Upper lobe of right lung (tissue), 1 donor: ENCODE results near the gene ANTXR2. TPM values are rescaled to one million over a fixed set of nuclear protein-coding genes. Genes with fewer than 3 reads are reported as not detected.

ENCODE experiments used
- ATAC-seq: fragments of 200-7000 bp; cut with Tn5 transposase; one replicate; pipeline ENCODE4 v1.9.1; 2020; ENCODE audit warnings: mild to moderate bottlenecking, moderate library complexity
- DNase-seq: peaks from one replicate; pipeline ENCODE4 v3.0.0-alpha.2; 2020
- H3K27ac ChIP-seq: fragments of 200-600 bp; one replicate; pipeline ENCODE4 v1.8.0; 2022
- H3K27me3 ChIP-seq: fragments of 200-600 bp; one replicate; pipeline ENCODE4 v1.8.0; 2022; ENCODE audit warnings: mild to moderate bottlenecking
- H3K36me3 ChIP-seq: fragments of 200-600 bp; one replicate; pipeline ENCODE4 v1.8.0; 2022
- H3K4me1 ChIP-seq: fragments of 200-600 bp; one replicate; pipeline ENCODE4 v1.8.0; 2022
- H3K4me3 ChIP-seq: fragments of 200-600 bp; one replicate; pipeline ENCODE4 v1.8.0; 2022; ENCODE audit warnings: mild to moderate bottlenecking
- H3K9me3 ChIP-seq: fragments of 200-600 bp; one replicate; pipeline ENCODE4 v1.8.0; 2022
- intact Hi-C: fragments of 100-400 bp; cut with DNase I; formaldehyde crosslinking; loops from one replicate; pipeline ENCODE4 v1.11.0; 2022
- total RNA-seq: library from RNA; stranded (reverse); fragmentation: NEBNext Ultra II Directional; extraction: Animal tissue kit (Norgen Biotek cat#: 25700); gene quantifications from one replicate; pipeline ENCODE4 v1.2.1, GENCODE V29; 2021
- TF ChIP-seq, protein P1 (sequence below): fragments of 200-600 bp; IDR thresholded peaks from one replicate; pipeline ENCODE4 v1.8.0; 2022; ENCODE audit warnings: antibody characterized with exemption
- donor health status: DM: no; HTN: yes; CAD: no; lungs with severe emphysema.

ANTXR2 gene
- total RNA-seq, 1 donor from 2014 or later: 67.4 TPM

DNA sequence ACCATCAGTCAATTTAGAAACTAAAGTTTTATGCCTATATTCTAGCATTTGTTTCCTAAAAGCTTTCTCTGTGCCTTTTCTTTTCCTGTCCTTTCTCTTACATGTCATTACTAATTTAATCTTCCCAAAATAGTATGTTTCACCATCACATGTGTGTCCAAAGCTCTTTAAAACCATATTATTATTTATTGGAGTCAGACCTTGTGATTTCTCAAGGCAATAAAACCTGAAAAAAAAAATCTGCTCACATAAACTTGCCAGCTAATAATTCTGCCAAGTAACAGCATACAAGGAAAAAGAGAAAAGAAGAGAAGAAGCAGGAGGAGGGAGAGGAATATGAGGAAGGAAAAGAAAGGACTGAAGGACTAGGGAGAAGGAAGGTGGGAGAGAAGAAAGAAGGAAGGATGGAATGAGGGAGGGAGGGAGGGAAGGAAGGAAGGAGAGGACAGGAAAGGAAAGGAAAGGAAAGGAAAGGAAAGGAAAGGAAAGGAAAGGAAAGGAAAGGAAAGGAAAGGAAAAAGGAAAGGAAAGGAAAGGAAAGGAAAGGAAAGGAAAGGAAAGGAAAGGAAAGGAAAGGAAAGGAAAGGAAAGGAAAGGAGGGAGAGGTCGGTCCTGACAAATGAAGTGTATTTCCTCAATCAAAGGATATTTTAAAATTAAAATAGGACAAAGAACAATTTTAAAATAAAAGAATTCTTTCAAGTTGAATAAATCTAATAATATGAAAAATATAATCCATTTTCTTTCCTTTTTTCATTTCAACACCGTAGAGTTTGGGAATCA lies 57.4 kb downstream of the ANTXR2 start:
- no peaks in the 10 kb centered on the region for H3K9me3 ChIP-seq
- H3K4me3 ChIP-seq: no peak overlapping the region
- DNase-seq (no peak), ATAC-seq (no peak)
- intact Hi-C loops: no loop called here
- H3K4me1 ChIP-seq: no peaks in the 10 kb centered on the region
- H3K27ac ChIP-seq: no peak overlapping the region
- peaks cover 16% of the 10 kb centered on the region for H3K36me3 ChIP-seq
- no peaks in the 10 kb centered on the region for H3K27me3 ChIP-seq
- TF ChIP-seq, protein P1, sequence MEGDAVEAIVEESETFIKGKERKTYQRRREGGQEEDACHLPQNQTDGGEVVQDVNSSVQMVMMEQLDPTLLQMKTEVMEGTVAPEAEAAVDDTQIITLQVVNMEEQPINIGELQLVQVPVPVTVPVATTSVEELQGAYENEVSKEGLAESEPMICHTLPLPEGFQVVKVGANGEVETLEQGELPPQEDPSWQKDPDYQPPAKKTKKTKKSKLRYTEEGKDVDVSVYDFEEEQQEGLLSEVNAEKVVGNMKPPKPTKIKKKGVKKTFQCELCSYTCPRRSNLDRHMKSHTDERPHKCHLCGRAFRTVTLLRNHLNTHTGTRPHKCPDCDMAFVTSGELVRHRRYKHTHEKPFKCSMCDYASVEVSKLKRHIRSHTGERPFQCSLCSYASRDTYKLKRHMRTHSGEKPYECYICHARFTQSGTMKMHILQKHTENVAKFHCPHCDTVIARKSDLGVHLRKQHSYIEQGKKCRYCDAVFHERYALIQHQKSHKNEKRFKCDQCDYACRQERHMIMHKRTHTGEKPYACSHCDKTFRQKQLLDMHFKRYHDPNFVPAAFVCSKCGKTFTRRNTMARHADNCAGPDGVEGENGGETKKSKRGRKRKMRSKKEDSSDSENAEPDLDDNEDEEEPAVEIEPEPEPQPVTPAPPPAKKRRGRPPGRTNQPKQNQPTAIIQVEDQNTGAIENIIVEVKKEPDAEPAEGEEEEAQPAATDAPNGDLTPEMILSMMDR: no peak

DNA sequence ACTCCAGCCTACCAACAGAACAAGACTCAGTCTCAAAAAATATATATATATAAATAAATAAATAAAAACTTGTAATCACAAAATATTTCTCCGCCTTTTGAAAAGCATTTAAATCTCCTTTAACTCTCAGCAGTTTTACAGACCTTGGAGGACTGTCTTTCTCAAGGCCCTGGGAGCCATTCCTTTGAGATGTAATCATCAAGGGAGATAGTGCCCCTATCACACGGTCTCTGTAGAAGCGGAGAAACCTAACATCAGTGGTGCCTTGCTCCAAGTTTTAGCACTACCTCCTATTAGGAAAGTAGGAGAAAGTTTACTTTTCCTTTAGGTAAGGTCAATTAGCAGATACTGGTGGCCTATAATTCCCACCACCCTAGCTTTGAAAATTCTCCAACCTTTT lies 58.5 kb downstream of the ANTXR2 start:
- DNase-seq (no peak), ATAC-seq (no peak)
- Histone ChIP-seq H3K27ac (no peak overlapping the region), H3K27me3 (no peaks in the 10 kb centered on the region), H3K4me3 (no peak overlapping the region), H3K36me3 (peaks cover 16% of the 10 kb centered on the region), H3K4me1 (no peaks in the 10 kb centered on the region), H3K9me3 (no peaks in the 10 kb centered on the region)
- TF ChIP-seq, protein P1: no peak
- intact Hi-C loops: no loop called here

DNA sequence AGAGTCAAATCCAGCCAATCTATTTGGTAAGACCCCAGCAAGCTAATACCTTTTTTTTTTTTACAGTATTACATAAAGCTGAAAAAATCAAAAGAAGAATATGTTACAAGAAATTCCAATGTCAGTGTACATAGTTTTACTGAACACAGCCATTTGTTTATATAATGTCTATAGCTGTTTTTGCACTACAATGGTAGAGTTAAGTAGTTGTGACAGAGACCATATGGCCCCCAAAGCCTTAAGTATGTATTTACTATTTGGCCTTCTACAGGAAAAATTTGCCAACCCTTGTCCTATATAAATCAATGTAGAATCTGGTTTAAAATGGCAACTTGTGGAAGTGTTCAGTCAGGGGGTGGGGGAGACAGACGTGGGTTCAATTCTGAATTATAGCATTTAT lies 60.7 kb downstream of the ANTXR2 start:
- TF ChIP-seq, protein P1: no peak
- Histone ChIP-seq H3K27me3 (no peaks in the 10 kb centered on the region), H3K4me1 (peaks cover 3% of the 10 kb centered on the region), H3K4me3 (no peak overlapping the region), H3K27ac (no peak overlapping the region), H3K9me3 (no peaks in the 10 kb centered on the region), H3K36me3 (no peaks in the 10 kb centered on the region)
- no peak for ATAC-seq
- DNase-seq: no peak
- intact Hi-C loops: no loop called here

DNA sequence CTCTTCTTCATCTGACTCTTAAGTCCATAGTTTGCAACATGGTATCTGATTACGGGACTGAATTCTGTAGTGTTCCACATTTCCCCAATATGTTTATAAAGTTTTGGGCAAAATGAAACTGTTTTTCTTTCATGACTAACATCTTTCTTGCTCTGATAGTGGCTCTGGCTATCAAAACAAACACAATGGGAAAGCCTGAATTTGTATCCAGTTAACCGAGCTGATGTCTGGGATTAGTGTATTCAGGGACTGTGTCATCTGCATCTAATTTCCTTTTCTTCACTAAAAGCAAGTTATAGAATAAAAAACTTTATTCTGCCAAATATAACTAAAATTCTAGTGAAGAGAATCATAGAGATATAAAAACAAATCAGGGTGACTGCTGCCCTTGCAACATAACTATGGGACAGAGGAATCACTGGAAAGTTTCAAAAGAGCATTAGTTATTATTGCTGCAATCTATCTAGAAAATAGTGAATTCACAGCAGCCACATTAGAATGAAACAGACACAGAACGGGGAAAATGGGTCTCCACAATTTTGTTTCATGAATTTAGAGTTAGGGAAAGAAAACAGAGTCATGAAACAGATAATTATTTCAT lies 61.3 kb downstream of the ANTXR2 start:
- Histone ChIP-seq H3K9me3 (no peaks in the 10 kb centered on the region), H3K36me3 (no peaks in the 10 kb centered on the region), H3K4me3 (no peak overlapping the region), H3K27me3 (no peaks in the 10 kb centered on the region), H3K27ac (no peak overlapping the region), H3K4me1 (peaks cover 9% of the 10 kb centered on the region)
- intact Hi-C loops: no loop called here
- DNase-seq (no peak), ATAC-seq (no peak)
- TF ChIP-seq, protein P1: no peak

DNA sequence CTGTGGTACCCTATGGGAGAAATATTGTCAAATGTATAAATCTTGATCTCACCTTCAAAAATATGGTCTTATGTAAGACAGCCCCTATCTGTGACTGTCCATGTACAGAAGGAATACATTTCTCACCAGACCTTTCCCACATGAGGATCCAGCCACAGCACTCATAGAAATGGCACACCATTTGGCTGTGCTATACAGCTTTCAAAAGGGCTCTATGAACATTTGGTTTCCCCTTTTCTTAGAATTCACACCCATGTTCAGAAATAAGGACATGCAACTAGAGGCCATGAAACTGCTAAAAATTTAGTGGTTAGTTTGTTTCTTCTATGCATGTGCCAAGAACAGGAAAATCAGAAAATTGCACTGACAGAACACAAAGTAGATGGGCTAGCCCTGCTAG lies 62.7 kb downstream of the ANTXR2 start:
- TF ChIP-seq, protein P1: no peak
- Histone ChIP-seq H3K4me3 (no peak overlapping the region), H3K27ac (no peak overlapping the region), H3K4me1 (peaks cover 13% of the 10 kb centered on the region), H3K36me3 (no peaks in the 10 kb centered on the region), H3K9me3 (no peaks in the 10 kb centered on the region), H3K27me3 (no peaks in the 10 kb centered on the region)
- DNase-seq (no peak), ATAC-seq (no peak)
- intact Hi-C loops: no loop called here
